ENCODE data around the gene CADM1.

Gene CADM1

DNA sequence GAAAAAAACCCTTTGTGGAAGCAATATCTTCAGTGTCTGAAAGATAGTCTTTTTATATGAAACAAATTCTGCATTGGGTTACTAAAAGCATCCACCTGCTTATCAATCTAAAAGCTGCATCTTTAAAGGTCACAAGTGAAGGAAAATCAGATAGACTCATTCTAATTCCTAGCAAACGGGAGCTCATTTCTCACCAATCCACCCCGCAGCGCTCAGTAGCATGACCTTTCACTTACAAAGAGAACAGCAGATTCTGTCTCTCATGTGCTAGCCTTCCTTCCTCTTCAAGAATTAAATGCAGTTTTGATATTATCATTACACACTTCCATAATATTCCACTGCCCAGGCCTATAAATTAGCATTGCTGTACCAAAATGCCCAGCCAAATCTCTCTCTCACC lies 212.9 kb downstream of the CADM1 start:
- Histone ChIP-seq H3K9me3 (ENCODE audit: severe bottlenecking) (no peaks in the 10 kb centered on the region), H3K36me3 (ENCODE audit: low read depth) (no peaks in the 10 kb centered on the region), H3K4me1 (ENCODE audit: insufficient read depth, poor library complexity, severe bottlenecking) (no peaks in the 10 kb centered on the region), H3K4me3 (ENCODE audit: severe bottlenecking) (no peak overlapping the region), H3K27me3 (ENCODE audit: insufficient read depth, poor library complexity, severe bottlenecking) (no peaks in the 10 kb centered on the region), H3K27ac (ENCODE audit: poor library complexity, severe bottlenecking) (no peak overlapping the region)
- DNase-seq (ENCODE audit: low spot score) (no peak), ATAC-seq (ENCODE audit: low read depth) (no peak)
- TF ChIP-seq, protein P1, sequence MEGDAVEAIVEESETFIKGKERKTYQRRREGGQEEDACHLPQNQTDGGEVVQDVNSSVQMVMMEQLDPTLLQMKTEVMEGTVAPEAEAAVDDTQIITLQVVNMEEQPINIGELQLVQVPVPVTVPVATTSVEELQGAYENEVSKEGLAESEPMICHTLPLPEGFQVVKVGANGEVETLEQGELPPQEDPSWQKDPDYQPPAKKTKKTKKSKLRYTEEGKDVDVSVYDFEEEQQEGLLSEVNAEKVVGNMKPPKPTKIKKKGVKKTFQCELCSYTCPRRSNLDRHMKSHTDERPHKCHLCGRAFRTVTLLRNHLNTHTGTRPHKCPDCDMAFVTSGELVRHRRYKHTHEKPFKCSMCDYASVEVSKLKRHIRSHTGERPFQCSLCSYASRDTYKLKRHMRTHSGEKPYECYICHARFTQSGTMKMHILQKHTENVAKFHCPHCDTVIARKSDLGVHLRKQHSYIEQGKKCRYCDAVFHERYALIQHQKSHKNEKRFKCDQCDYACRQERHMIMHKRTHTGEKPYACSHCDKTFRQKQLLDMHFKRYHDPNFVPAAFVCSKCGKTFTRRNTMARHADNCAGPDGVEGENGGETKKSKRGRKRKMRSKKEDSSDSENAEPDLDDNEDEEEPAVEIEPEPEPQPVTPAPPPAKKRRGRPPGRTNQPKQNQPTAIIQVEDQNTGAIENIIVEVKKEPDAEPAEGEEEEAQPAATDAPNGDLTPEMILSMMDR (IDR thresholded peaks at IDR 0.05; ENCODE audit: poor library complexity, severe bottlenecking) = no peak

- DNase-seq (ENCODE audit: low spot score) (no peak), ATAC-seq (ENCODE audit: low read depth) (no peak)
- H3K9me3 ChIP-seq (ENCODE audit: severe bottlenecking) = no peaks in the 10 kb centered on the region
- no peaks in the 10 kb centered on the region for H3K36me3 ChIP-seq (ENCODE audit: low read depth)
- no peak overlapping the region for H3K4me3 ChIP-seq (ENCODE audit: severe bottlenecking)
- no peaks in the 10 kb centered on the region for H3K4me1 ChIP-seq (ENCODE audit: insufficient read depth, poor library complexity, severe bottlenecking)
- no peaks in the 10 kb centered on the region for H3K27me3 ChIP-seq (ENCODE audit: insufficient read depth, poor library complexity, severe bottlenecking)
- H3K27ac ChIP-seq (ENCODE audit: poor library complexity, severe bottlenecking) = no peak overlapping the region
- TF ChIP-seq, protein P1 (IDR thresholded peaks at IDR 0.05; ENCODE audit: poor library complexity, severe bottlenecking) = no peak
These were observed 213.3 kb downstream of the CADM1 start for GRCh38 chr11:115290893-115291292.

DNA sequence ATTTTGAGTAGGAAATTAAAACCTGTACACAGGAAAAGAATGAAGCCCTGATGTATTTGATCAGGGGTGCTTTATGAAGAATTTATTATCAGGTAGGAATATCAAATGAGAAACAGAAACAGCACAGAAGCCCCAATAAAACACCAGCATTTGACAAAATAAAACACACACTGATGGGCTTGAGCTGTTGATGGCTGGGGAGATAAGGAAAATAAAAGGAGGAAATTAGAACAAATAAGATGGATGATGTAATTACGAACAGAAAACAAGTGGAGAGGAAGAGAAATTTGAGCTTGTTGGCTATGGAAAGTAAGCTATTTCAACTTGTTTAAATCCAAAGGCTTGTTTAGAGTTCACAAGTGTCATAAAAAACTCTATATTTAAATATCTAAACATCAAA lies 213.7 kb downstream of the CADM1 start:
- TF ChIP-seq, protein P1 (IDR thresholded peaks at IDR 0.05; ENCODE audit: poor library complexity, severe bottlenecking) = no peak
- H3K27me3 ChIP-seq (ENCODE audit: insufficient read depth, poor library complexity, severe bottlenecking) = no peaks in the 10 kb centered on the region
- ATAC-seq (ENCODE audit: low read depth) (no peak), DNase-seq (ENCODE audit: low spot score) (no peak)
- no peak overlapping the region for H3K4me3 ChIP-seq (ENCODE audit: severe bottlenecking)
- no peak overlapping the region for H3K27ac ChIP-seq (ENCODE audit: poor library complexity, severe bottlenecking)
- H3K9me3 ChIP-seq (ENCODE audit: severe bottlenecking) = no peaks in the 10 kb centered on the region
- H3K4me1 ChIP-seq (ENCODE audit: insufficient read depth, poor library complexity, severe bottlenecking) = no peaks in the 10 kb centered on the region
- H3K36me3 ChIP-seq (ENCODE audit: low read depth) = no peaks in the 10 kb centered on the region

GRCh38 chr11:115287266-115287665 lies 216.9 kb downstream of the CADM1 start:
- H3K4me1 ChIP-seq (ENCODE audit: insufficient read depth, poor library complexity, severe bottlenecking) = no peaks in the 10 kb centered on the region
- H3K9me3 ChIP-seq (ENCODE audit: severe bottlenecking) = no peaks in the 10 kb centered on the region
- ATAC-seq (ENCODE audit: low read depth) (no peak), DNase-seq (ENCODE audit: low spot score) (no peak)
- no peaks in the 10 kb centered on the region for H3K36me3 ChIP-seq (ENCODE audit: low read depth)
- H3K27ac ChIP-seq (ENCODE audit: poor library complexity, severe bottlenecking) = no peak overlapping the region
- no peaks in the 10 kb centered on the region for H3K27me3 ChIP-seq (ENCODE audit: insufficient read depth, poor library complexity, severe bottlenecking)
- TF ChIP-seq, protein P1 (IDR thresholded peaks at IDR 0.05; ENCODE audit: poor library complexity, severe bottlenecking) = no peak
- no peak overlapping the region for H3K4me3 ChIP-seq (ENCODE audit: severe bottlenecking)

GRCh38 chr11:115286614-115287013 lies 217.6 kb downstream of the CADM1 start:
- ATAC-seq (ENCODE audit: low read depth) (no peak), DNase-seq (ENCODE audit: low spot score) (no peak)
- Histone ChIP-seq H3K4me3 (ENCODE audit: severe bottlenecking) (no peak overlapping the region), H3K27me3 (ENCODE audit: insufficient read depth, poor library complexity, severe bottlenecking) (no peaks in the 10 kb centered on the region), H3K36me3 (ENCODE audit: low read depth) (no peaks in the 10 kb centered on the region), H3K9me3 (ENCODE audit: severe bottlenecking) (no peaks in the 10 kb centered on the region), H3K27ac (ENCODE audit: poor library complexity, severe bottlenecking) (no peak overlapping the region), H3K4me1 (ENCODE audit: insufficient read depth, poor library complexity, severe bottlenecking) (no peaks in the 10 kb centered on the region)
- TF ChIP-seq, protein P1 (IDR thresholded peaks at IDR 0.05; ENCODE audit: poor library complexity, severe bottlenecking) = no peak

Data from RWPE2 (cell line).